Activated T-cell treated with anti-CD3 and anti-CD28 coated beads for 48 hours (primary cell): Measurements from ENCODE around the gene CPNE5.

ENCODE experiments used
- DNase-seq: peaks from one replicate; pipeline ENCODE4 v3.0.0-alpha.2; 2020; ENCODE audit warnings: low read depth

CPNE5 gene

DNA sequence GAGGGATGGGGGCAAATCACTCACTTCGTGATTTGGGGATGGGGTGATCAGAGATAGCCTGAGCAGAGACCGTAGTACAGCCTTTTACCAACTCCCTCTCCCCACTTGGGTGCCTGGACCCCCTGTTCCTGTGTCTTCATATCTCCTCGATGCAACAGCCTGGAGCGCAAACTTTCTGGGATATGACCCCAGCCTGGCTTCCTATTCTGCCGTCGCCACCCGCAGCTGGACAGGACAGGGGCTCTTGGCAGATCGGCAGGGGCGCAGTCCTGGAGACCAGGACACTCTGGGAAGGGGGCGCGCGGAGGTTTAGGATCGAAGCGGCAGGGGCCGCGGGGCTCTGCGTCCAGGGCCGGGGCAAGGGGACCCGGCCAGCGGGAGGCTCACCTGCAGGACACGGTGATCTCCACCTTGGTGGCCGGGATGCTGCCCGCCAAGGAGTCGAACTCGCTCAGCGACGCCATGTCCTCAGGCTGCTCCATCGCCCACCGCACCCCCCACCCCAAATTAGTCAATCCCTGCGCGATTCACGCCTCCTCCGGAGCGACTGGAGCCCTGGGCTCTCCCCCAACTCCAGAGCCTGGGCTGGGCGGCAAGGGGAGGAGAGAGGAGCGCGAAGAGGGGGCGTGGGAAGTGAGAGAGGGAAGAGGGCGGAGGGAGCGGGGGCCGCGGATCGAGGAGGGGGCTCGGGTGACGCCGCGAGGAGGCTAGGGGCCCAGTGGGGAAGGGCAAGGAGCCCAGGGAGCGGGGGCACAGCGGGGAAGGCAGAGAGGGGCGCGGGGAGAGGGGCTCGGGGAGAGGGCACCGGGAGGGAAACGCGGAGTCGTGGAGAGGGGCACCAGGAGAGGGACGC, at the start of gene CPNE5:
Gene CPNE5 (minus strand): TSS at position 549 of the 853 bp plus-strand sequence. CDS start 67 bp downstream, at position 482.
- DNase-seq: no peak

DNA sequence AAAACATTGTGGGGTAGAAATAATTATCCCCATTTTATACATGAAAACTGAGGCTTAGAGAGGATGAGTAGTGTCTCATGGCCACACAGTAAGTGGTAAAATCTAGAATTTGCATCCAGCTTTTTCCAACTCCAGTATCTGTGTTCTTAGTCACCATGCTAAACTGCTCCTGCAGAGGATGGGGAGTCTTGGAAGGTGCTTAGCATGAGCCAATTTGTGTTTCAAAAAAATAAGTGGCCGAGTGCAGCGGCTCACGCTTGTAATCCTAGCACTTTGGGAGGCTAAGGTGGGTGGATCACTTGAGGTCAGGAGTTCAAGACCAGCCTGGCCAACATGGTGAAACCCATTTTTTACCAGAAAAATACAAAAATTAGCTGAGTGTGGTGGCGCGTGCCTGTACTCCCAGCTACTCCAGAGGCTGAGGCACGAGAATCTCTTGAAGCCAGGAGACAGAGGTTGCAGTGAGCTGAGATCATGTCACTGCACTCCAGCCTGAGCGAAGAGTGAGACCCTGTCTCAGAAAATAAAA, 48.9 kb upstream of the CPNE5 start:
- no peak for DNase-seq

DNA sequence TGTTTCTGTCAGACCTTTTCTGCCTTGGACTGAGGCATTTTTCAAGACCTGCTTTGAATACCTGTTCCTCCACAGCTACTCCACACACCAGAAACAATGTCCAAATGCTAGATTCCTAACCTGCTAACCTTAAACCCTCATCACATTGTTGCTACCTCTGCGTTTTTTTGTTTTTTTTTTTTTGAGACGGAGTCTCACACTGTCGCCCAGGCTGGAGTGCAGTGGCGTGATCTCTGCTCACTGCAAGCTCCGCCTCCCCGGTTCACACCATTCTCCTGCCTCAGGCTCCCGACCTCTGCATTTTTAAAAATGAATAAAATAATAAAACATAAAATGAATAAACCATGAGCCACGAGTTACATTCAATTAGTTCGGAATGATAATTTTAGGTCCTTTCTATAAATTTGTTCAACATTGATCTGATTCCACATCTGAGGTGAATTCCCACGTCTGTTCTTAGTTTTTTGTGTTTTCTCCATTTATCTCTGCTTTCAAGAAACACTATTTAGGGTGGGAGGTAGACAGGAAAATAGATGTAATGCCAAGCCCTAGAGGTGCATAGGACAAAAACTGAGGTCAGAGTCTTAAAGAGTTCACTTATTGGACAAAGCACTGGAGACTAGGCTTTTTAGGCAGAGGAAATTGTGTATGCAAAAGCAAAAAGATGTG, 47.8 kb upstream of the CPNE5 start:
- no peak for DNase-seq

DNA sequence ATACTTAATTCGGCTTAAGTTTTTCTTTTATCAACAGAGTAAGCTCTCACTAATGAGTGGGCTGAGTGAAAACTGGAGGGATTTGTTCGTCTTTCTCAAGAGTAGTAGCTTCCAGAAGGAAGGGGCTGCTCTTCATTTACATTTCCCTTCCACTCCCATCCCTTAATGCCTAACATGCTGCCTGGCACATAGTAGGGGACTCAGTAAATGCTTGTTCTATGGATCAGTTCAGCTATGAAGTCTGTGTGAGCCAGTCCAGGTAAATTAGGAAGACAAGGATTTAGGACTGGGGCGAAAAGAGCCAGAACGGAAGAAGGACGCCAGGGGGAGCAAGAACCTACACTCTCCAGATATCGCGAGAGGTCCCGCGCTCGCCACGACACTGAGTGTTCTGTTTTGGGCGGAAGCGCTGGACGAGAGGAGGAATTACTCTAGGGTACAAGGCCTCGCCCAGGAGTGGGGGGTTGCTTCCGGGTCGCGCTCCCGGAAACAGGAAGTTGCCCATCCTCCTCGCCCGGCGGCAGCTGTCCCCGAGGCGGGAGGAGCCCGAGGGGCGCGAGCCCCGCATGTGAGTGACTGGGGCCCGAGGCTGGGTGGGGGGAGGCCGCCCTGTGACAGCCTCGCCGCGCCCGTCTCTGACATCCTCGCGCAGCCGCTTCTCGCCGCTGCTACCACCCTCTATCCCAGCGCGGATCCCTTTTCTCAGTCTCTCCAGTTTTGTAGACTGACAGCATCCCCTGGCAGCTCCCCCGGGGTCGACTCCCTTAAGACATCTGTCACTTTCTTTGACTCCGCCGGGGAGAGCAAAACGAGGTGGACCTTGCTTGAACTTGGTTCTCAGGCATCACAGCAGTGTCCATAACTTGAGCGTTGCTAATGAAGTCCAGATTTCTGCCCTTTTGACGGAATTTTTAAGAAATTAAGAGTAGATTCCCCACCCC, 46.5 kb upstream of the CPNE5 start, which contains the start of gene C6orf89:
Gene C6orf89 (plus strand): TSS at position 492 of the 941 bp plus-strand sequence. CDS start 13,493 bp downstream, outside the sequence.
- DNase-seq: peak; percentile 93

DNA sequence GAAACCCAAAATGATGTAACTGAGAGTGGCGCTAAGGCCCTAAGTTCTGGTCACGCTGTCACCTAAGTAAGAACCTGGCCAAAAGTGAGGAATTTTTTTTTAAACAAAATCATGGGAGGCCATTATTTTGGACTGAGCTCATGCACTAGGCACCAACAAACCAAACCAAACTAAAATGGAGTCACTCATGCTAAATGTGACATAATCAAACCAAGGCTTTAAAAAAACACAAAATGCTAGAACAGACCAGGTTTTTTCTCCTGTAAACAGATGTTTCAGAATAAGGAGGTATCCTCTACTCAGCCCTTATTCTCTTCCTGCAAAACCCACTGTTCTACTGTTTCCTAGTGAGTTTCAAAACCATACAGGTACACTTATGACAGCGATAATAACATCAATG, 45.4 kb upstream of the CPNE5 start:
- DNase-seq: no peak

DNA sequence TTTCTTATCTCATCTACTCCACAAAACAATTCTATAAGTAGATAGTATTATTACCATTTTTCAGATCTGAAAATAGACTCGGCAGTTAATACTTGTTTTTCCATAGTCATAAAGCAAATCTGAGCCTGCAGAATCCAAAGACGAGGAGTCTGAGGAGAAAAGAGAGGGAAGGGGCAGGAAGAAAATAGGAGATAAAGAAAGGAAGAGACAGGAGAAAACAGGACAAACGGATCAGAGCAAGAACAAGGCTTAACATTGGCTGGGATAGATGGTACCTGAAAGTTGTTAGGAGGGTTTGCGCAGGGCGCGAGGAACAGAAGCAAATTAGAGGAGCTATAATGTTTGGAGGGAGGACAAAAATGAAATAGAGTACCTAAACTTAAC, 36.0 kb upstream of the CPNE5 start:
- DNase-seq: no peak

DNA sequence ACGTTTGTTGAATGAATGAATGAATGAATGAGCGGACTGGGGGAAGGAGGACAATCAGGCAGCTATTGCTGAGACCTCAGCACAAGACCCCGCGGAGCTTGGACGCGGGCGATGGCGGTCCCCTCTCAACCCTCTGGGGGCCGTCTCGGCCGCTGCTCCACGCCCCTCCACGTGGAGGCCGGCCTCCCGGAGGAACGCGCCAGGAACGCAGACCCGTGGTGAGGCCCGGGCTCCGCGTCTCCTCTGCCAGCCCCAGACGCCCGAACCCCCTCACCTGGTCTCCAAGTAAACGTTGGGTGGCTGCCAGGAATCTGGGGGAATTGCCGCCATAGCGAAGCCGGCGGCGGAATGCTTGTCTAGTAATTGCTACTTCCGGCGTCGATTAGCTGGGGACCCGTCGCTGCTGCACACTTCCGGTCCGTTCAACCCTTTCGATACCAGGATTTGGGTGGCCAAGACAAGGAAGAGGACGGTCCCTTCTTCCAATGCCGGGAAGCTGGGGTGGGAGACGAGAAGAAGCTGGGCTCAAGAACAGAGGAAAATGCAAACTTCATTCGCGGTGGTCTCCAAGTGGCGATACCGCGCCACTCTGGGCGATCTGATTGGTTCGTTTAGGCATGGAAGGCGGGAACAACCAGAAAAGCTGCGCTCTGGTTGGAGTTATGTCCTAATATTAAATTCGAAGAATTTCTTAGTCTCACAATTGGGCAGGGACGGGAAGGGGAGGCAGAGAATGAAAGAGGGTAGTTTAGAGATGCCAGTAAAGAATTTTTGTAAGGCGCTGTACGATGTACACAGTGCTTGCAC, 35.4 kb upstream of the CPNE5 start, which contains the start of gene PPIL1:
Gene PPIL1 (minus strand): TSS at position 361 of the 807 bp plus-strand sequence. CDS start 31 bp downstream, at position 330.
- peak; percentile 76 for DNase-seq

DNA sequence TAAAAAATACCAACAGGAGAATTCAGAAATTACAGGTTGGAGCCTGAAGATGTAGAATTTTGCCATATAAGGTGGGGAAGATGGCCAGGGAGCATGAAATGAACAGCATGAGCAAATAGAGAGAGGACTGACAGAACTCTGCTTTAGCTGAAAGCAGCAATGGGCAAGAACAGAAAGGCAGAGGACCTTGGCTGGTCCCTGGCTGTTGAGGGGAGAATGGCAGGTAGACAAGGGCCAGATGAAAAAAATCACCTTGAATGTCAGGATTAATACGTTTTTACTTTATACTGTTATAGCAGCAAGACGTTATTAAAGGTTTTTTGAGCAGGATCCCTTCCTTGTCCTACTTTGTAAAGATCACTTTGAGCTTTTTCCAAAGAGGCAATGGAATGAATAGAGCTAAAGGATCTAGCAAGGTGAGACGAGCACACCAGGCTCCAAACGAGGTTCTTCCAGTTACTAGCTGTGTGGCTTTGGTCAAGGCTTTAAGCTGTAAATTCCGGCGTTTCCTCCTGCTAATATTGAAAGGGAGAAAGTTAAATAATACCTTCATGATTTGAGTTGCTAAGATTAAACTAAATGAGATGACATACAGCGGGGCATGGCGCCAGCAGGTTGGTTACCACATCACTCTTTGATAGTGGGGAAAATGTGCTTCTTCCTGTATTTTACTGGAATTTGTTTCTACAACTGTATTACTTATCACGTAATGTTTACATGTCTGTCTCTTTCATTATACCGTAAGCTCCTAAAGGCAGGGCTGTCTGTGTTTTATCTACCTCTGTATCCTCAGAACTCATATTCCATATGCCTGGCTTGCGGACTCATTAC, 34.6 kb upstream of the CPNE5 start:
- DNase-seq: no peak

DNA sequence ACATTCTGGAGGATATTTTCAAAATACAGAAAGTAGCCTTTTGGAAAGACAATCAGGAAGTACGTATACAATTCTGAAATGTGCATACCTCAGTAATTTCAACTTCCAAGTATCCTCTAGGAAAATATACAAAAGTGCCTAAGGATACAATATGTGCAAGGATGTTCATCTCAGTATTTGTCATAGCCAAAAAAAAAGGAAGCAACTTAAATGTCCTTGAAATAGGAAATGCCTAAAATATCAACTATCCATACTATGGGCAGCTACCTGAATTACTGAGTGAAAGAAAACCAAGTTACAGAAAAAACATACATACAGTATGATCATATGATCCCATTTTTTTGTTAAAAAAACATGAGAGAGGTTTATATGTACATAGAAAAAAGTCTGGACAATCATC, 33.9 kb upstream of the CPNE5 start:
- DNase-seq: no peak

DNA sequence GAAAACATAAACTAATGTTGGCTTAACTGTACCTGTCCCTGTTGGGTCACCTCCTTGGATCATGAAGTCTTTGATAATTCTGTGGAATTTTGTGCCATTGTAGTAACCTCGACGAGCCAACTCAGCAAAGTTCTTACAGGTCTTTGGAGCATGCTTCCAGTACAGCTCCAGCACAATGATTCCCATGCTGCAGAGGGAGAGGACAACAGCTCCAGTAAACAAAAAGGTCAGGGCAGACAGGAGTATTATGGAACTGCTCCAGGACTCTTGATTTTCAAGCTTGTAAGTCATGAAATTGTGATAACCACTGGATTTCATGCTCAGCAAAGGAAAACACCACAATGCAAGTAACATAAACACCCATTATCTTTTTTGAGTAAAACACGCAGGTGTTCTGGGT, 32.4 kb upstream of the CPNE5 start:
- no peak for DNase-seq

DNA sequence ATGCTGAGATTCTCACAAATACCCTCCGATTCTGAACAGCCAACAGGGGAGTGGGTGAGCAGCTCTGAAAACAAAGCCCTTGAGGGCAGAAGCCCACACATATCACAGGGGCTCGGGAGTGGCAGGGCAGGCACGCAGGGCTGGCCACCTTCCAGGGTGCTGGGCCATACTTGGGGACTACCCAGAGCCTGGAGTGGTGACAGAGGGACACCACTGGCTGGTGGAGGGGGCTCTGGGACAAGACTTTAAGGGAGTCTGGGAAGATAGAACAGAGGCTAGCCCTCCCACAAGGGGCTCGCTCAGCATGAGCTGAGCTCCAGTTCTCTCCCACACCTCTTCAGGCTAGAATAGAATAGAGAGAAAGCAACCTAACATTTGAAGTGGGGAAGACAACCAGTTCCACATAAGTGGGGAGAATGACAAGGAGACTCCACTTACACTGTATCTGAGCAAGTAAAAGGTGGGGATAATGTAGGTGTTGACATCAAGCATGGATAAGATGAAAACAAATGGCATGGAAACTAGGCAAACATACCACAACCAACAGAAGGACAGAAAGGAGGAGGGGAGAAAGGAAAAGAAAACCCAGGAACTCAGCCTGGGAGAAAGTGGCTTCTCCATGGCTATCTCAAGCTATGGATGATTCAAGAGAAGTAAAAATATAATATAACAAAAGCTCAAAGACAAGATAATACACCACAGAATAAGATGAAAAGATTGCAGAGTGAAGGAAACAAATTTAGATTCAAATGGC, 28.4 kb upstream of the CPNE5 start:
- DNase-seq: no peak

DNA sequence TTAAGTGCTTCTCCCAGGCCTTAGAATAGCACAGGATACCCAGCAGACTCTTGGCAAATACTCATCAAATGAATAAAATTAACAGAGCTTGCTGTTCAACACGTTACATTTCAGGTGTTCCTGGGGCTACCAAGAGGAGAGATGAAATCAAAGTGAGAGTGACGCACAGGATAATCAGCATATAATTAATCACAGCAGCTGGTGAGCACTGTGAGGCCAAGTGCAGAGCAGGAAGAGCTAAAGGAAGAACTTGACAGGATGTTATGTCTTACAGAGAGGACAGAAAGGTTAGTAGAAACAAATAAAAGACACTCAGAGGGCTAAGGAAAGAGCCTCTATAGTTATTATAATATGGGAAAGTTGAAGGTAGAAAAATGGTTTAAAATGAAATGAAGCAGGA, 26.6 kb upstream of the CPNE5 start:
- no peak for DNase-seq

DNA sequence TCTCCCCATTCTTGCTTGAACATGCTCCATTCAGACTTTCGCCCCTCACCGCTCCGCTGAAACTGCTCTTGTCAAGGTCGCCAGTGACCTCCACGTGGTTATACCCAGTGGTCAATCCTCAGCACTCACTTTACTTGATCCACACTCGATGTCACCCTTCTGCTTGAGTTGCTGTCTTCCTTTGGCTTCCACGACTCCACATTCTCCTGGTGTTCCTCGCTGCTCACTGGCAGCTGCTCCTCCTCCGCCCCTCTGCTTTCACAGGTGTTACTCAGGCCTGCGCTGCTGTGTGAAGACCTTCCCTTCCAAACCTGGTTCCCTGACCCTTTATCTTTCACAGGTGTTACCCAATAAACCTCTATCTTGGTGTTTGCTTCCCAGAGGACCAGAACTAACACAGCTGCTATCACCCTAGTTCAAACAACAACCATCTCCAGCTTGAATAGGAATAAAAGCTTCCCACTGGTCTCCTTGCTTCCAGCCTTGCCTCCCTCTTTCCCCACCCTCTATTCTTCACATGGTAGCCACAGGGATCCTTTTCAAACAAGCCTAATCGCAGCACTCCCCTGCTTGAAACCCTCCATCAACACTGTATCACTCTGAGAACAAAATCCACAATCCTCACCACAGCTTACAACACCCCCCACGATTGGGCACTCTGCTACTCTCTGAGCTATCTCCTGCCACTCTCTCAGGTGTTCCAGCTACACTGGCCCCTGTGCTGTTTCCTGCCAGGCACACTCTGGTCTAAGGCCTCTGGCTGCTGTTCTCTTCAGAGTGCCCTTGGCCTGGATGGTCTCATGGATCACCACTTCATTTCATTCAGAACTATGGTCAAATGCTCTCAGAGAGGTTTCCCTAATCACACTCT, 24.7 kb upstream of the CPNE5 start:
- no peak for DNase-seq

DNA sequence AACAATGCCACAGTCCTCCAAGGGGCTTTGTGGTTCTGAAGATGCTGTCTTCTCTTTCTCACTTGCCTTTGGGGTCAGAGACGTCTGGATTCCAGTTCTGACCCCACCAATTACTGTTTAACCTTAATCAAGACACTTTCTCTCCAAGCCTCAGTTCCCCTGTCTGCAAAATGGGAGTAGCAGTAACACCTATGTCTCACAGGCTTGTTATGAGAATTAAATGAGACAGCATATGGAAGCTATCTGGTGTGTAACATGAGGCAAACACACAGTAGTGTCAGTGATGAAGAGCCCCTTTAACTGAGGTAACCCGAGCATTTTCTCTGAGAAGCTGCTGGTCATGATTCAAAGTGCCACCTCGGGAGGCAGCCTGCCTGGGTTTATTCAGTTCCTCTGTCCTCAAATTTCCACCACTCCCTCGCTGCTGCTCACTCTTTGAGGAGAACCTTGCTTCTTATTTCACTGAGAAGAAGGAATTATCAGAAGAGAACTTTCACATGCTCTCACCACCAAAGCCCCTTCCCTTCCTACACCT, 23.7 kb upstream of the CPNE5 start:
- DNase-seq: no peak

DNA sequence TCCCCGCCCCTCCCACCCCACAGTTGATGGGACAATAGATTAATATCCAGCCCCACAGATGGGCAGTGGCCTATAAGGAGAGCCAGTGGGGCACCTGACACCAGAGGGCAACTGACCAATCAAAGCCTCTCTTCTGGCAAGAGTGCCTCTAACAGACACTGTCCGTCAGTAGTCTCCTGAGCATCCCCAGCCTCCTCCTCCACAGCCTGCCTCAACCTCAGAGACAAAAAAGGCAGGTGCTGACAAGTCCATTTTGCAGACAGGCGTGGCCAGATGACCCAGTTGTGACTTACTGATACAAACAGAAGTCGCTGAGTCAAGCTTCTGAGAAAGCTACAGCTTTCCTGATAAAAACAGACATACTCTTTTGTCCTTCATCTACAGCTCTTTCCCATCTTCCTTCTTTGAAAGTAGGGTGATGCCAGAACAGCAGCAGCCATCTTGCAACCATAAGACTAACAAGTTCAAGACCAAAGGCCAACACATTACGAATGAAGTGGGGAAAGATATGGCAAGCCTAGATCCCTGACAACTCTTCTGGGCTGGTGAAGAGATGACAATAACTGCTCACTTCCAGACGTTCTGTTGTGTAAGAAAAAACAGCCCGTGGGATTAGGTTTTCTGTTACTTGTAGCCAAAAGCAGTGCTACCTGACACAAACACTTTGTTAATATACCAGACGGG, 23.1 kb upstream of the CPNE5 start:
- no peak for DNase-seq

DNA sequence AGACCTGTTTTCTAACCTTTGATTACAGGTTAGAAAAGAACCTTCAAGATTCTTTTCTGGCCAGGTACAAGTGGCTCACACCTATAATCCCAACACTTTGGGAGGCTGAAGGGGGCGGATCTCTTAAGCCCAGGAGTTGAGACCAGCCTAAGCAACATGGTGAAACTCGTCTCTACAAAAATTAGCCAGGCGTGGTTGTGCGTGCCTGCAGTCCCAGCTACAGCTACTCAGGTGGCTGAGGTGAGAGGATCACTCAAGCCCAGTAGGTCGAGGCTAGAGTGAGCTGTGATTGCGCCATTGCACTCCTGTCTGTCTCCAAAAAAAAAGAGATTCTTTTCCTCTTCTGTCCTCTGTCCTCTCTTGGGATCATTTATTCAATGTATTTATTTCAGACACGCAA, 20.9 kb upstream of the CPNE5 start:
- DNase-seq: no peak

DNA sequence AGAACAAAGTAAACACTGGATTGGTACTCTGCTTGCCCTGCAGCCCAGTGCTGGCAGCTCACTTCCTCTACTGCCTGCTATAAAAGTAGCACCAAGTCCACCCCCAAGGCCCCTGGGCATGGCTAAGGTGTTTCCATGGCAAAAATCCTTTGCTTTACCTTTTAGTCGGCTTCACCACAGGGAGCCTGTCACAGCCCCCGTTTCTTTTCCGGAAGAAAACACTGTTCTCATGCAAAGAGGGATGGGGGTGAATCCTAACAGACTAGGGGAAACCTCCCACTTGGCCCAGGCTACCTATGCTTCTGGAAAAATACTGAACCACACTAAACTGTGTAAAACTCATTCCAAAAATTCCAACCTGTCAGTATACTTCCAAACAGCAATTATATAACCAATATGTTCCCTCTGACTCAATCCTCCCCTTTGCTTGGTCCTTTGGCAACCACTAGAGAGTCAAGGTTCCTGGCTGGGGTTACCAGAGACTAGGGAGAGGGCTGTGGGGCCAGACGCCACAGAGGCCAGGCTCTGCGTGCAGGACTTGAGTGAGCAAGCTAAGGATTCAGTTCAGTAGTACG, 19.2 kb upstream of the CPNE5 start:
- no peak for DNase-seq
